HepG2 (cell line): ENCODE data around the gene LYPLA2. TPM values are rescaled to one million over a fixed set of nuclear protein-coding genes. Genes with fewer than 3 reads are reported as not detected.

Source experiments
- ARNT ChIP-seq: fragments of 450-650 bp; IDR thresholded peaks from 2 replicates; pipeline ENCODE4 v1.6.1; 2017
- ATF2 ChIP-seq: sonication (generic); formaldehyde crosslinking; IDR thresholded peaks from 2 replicates; pipeline ENCODE4 v1.4.0; 2020; ENCODE audit warnings: missing genetic modification reagents
- RFX5 ChIP-seq: IDR thresholded peaks from 2 replicates; pipeline ENCODE4 v1.6.1; 2011; ENCODE audit warnings: low read depth, low read length, improper control_type of control experiment
- SOX6 ChIP-seq, 2 experiments: fragments of 450-650 bp in 1 of 2; sonication (generic) in 1 of 2; formaldehyde crosslinking in 1 of 2; IDR thresholded peaks; 2 replicates each; pipeline versions ENCODE4 v1.4.0 to v1.6.1; 2017 to 2020; ENCODE audit warnings: antibody characterized with exemption in 1 of 2, mild to moderate bottlenecking in 1 of 2, missing genetic modification reagents in 1 of 2
- TBX2 ChIP-seq: sonication (generic); formaldehyde crosslinking; IDR thresholded peaks from 2 replicates; pipeline ENCODE4 v1.5.0; 2020; ENCODE audit warnings: missing genetic modification reagents, mild to moderate bottlenecking, borderline replicate concordance
- XBP1 ChIP-seq: sonication (generic); formaldehyde crosslinking; IDR thresholded peaks from 2 replicates; pipeline ENCODE4 v1.5.0; 2020; ENCODE audit warnings: missing genetic modification reagents
- ZBTB1 ChIP-seq: sonication (generic); formaldehyde crosslinking; IDR thresholded peaks from 2 replicates; pipeline ENCODE4 v1.4.0; 2020; ENCODE audit warnings: missing genetic modification reagents, borderline replicate concordance
- polyA plus RNA-seq, 8 experiments: library from polyadenylated mRNA; depleted of rRNA in 3 of 8; stranded (reverse) in 7 of 8; unstranded in 1 of 8; fragments of >200 nt; fragmentation: Illumina TruSeq in 4 of 8; extraction: Trizol in 4 of 8; gene quantifications; 2 replicates each; pipeline versions ENCODE4 v1.2.1 to v1.2.3, GENCODE V29; 2011 to 2016; ENCODE audit warnings: low read depth in 4 of 8, missing spikeins in 1 of 8, mixed read lengths in 1 of 8; ENCODE audit not compliant: insufficient read depth in 1 of 8
- total RNA-seq, 5 experiments: library from RNA; depleted of rRNA; stranded (reverse); fragments of >200 nt; fragmentation: Illumina TruSeq; extraction: Trizol; gene quantifications; 2 replicates each; pipeline ENCODE4 v1.2.3, GENCODE V29; 2016; ENCODE audit warnings: low read depth in 1 of 5
- TF ChIP-seq, protein P1 (sequence below): sonication (generic); formaldehyde crosslinking; IDR thresholded peaks from 2 replicates; pipeline ENCODE4 v1.4.0; 2020; ENCODE audit warnings: mild to moderate bottlenecking, missing genetic modification reagents
- TF ChIP-seq, protein P2 (sequence below): sonication (generic); formaldehyde crosslinking; IDR thresholded peaks from 2 replicates; pipeline ENCODE4 v1.4.0; 2020; ENCODE audit warnings: missing genetic modification reagents
- TF ChIP-seq, protein P3 (sequence below): sonication (generic); formaldehyde crosslinking; conservative IDR thresholded peaks from 2 replicates; pipeline ENCODE4 v1.8.1; 2023; ENCODE audit warnings: missing genetic modification reagents

The LYPLA2 gene
- total and polyA plus RNA-seq, 2 of the 13 experiments (the other 11 are each of a cell fraction or from before 2014, with no cell fraction given): 72.1 to 73.2 TPM

- TF ChIP-seq SOX6 (IDR thresholded peaks at IDR 0.05): no peak
- TF ChIP-seq SOX6 (CRISPR knock-in tag; IDR thresholded peaks at IDR 0.05): no peak
- TF ChIP-seq, protein P1, sequence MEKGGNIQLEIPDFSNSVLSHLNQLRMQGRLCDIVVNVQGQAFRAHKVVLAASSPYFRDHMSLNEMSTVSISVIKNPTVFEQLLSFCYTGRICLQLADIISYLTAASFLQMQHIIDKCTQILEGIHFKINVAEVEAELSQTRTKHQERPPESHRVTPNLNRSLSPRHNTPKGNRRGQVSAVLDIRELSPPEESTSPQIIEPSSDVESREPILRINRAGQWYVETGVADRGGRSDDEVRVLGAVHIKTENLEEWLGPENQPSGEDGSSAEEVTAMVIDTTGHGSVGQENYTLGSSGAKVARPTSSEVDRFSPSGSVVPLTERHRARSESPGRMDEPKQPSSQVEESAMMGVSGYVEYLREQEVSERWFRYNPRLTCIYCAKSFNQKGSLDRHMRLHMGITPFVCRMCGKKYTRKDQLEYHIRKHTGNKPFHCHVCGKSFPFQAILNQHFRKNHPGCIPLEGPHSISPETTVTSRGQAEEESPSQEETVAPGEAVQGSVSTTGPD (CRISPR knock-in tag): no peak
- TF ChIP-seq ATF2: no peak
- TF ChIP-seq ZBTB1 (CRISPR knock-in tag): no peak
- TF ChIP-seq ARNT: no peak
- TF ChIP-seq, protein P2, sequence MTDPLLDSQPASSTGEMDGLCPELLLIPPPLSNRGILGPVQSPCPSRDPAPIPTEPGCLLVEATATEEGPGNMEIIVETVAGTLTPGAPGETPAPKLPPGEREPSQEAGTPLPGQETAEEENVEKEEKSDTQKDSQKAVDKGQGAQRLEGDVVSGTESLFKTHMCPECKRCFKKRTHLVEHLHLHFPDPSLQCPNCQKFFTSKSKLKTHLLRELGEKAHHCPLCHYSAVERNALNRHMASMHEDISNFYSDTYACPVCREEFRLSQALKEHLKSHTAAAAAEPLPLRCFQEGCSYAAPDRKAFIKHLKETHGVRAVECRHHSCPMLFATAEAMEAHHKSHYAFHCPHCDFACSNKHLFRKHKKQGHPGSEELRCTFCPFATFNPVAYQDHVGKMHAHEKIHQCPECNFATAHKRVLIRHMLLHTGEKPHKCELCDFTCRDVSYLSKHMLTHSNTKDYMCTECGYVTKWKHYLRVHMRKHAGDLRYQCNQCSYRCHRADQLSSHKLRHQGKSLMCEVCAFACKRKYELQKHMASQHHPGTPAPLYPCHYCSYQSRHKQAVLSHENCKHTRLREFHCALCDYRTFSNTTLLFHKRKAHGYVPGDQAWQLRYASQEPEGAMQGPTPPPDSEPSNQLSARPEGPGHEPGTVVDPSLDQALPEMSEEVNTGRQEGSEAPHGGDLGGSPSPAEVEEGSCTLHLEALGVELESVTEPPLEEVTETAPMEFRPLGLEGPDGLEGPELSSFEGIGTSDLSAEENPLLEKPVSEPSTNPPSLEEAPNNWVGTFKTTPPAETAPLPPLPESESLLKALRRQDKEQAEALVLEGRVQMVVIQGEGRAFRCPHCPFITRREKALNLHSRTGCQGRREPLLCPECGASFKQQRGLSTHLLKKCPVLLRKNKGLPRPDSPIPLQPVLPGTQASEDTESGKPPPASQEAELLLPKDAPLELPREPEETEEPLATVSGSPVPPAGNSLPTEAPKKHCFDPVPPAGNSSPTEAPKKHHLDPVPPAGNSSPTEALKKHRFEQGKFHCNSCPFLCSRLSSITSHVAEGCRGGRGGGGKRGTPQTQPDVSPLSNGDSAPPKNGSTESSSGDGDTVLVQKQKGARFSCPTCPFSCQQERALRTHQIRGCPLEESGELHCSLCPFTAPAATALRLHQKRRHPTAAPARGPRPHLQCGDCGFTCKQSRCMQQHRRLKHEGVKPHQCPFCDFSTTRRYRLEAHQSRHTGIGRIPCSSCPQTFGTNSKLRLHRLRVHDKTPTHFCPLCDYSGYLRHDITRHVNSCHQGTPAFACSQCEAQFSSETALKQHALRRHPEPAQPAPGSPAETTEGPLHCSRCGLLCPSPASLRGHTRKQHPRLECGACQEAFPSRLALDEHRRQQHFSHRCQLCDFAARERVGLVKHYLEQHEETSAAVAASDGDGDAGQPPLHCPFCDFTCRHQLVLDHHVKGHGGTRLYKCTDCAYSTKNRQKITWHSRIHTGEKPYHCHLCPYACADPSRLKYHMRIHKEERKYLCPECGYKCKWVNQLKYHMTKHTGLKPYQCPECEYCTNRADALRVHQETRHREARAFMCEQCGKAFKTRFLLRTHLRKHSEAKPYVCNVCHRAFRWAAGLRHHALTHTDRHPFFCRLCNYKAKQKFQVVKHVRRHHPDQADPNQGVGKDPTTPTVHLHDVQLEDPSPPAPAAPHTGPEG (CRISPR knock-in tag): no peak
- TF ChIP-seq, protein P3, sequence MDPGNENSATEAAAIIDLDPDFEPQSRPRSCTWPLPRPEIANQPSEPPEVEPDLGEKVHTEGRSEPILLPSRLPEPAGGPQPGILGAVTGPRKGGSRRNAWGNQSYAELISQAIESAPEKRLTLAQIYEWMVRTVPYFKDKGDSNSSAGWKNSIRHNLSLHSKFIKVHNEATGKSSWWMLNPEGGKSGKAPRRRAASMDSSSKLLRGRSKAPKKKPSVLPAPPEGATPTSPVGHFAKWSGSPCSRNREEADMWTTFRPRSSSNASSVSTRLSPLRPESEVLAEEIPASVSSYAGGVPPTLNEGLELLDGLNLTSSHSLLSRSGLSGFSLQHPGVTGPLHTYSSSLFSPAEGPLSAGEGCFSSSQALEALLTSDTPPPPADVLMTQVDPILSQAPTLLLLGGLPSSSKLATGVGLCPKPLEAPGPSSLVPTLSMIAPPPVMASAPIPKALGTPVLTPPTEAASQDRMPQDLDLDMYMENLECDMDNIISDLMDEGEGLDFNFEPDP (CRISPR knock-in tag): no peak
- TF ChIP-seq XBP1 (CRISPR knock-in tag): no peak
- no peak for TF ChIP-seq RFX5
- TF ChIP-seq TBX2: no peak
Measured at GRCh38 chr1:23759277-23759676, 31.7 kb upstream of the LYPLA2 start (continued).
